Neural cell (in vitro differentiated cells): ENCODE measurements around the gene FERD3L. TPM values are rescaled to one million over a fixed set of nuclear protein-coding genes. Genes with fewer than 3 reads are reported as not detected.

ENCODE experiments used
- H2AFZ ChIP-seq: fragments of 200-600, 300-800 bp; sonication (generic), shearing (Covaris generic); 2 replicates; pipeline ENCODE4 v1.6.0; 2014; ENCODE audit warnings: low read depth, mild to moderate bottlenecking, antibody characterized with exemption, low read length, moderate library complexity
- H3F3A ChIP-seq: fragments of 200-600 bp; shearing (Covaris generic); 2 replicates; pipeline ENCODE4 v1.6.1; 2016; ENCODE audit warnings: mild to moderate bottlenecking, moderate library complexity, mixed read lengths, antibody characterized with exemption, low read length; ENCODE audit not compliant: insufficient read depth, poor library complexity, severe bottlenecking
- H3K27ac ChIP-seq: fragments of 200-600, 300-800 bp; sonication (generic), shearing (Covaris generic); 2 replicates; pipeline ENCODE4 v1.5.1; 2014; ENCODE audit warnings: mild to moderate bottlenecking, low read length, moderate library complexity
- H3K27me3 ChIP-seq: fragments of 300-800, 200-600 bp; sonication (generic), shearing (Covaris generic); 2 replicates; pipeline ENCODE4 v1.6.0; 2014; ENCODE audit warnings: mild to moderate bottlenecking, low read depth, low read length, moderate library complexity; ENCODE audit not compliant: insufficient read depth
- H3K36me3 ChIP-seq: fragments of 300-800, 200-600 bp; sonication (generic), shearing (Covaris generic); 2 replicates; pipeline ENCODE4 v1.5.1; 2014; ENCODE audit warnings: mild to moderate bottlenecking, antibody characterized with exemption, low read length, moderate library complexity; ENCODE audit not compliant: insufficient read depth
- H3K4me2 ChIP-seq: fragments of 300-800, 200-600 bp; sonication (generic), shearing (Covaris generic); 2 replicates; pipeline ENCODE4 v1.6.0; 2014; ENCODE audit warnings: mild to moderate bottlenecking, low read length
- H3K4me3 ChIP-seq: fragments of 300-800, 200-600 bp; sonication (generic), shearing (Covaris generic); 2 replicates; pipeline ENCODE4 v1.5.1; 2014; ENCODE audit warnings: mild to moderate bottlenecking, low read length, moderate library complexity
- H3K79me2 ChIP-seq: fragments of 200-600 bp; shearing (Covaris generic); replicated peaks from 2 replicates; pipeline ENCODE4 v1.6.0; 2014; ENCODE audit warnings: mild to moderate bottlenecking, low read length, moderate library complexity; ENCODE audit not compliant: insufficient read depth
- H3K9ac ChIP-seq: fragments of 300-800, 200-600 bp; sonication (generic), shearing (Covaris generic); 2 replicates; pipeline ENCODE4 v1.6.1; 2016; ENCODE audit warnings: mild to moderate bottlenecking, low read length, mixed read lengths
- H3K9me2 ChIP-seq: fragments of 200-600 bp; shearing (Covaris generic); 2 replicates; pipeline ENCODE4 v1.6.1; 2016; ENCODE audit warnings: mild to moderate bottlenecking, low read length, mixed read lengths; ENCODE audit not compliant: insufficient read depth
- H3K9me3 ChIP-seq: fragments of 200-600, 300-800 bp; sonication (generic), shearing (Covaris generic); 2 replicates; pipeline ENCODE4 v1.6.1; 2016; ENCODE audit warnings: mild to moderate bottlenecking, mixed run types, low read length, moderate library complexity, mixed read lengths
- H4K20me1 ChIP-seq: fragments of 200-600 bp; shearing (Covaris generic); 2 replicates; pipeline ENCODE4 v1.6.1; 2016; ENCODE audit warnings: mild to moderate bottlenecking, mixed run types; ENCODE audit not compliant: insufficient read depth
- EP300 ChIP-seq: fragments of 450-650 bp; conservative IDR thresholded peaks from 2 replicates; pipeline ENCODE4 v1.6.1; 2014; ENCODE audit warnings: antibody characterized with exemption, mild to moderate bottlenecking, moderate library complexity; ENCODE audit not compliant: poor library complexity, severe bottlenecking
- EZH2 ChIP-seq: fragments of 200-600, 300-800 bp; shearing (Covaris generic), sonication (generic); IDR thresholded peaks from 2 replicates; pipeline ENCODE4 v1.6.1; 2014; ENCODE audit warnings: antibody characterized with exemption, low read length, borderline replicate concordance, mild to moderate bottlenecking; ENCODE audit not compliant: insufficient read depth, poor library complexity, severe bottlenecking
- MXI1 ChIP-seq: fragments of 450-650 bp; conservative IDR thresholded peaks from 2 replicates; pipeline ENCODE4 v1.6.1; 2014; ENCODE audit warnings: antibody characterized with exemption, mild to moderate bottlenecking; ENCODE audit not compliant: poor library complexity, severe bottlenecking
- POLR2AphosphoS5 ChIP-seq: IDR thresholded peaks from 2 replicates; pipeline ENCODE4 v1.6.1; 2012
- RAD21 ChIP-seq: fragments of 450-650 bp; conservative IDR thresholded peaks from 2 replicates; pipeline ENCODE4 v1.6.1; 2014; ENCODE audit warnings: antibody characterized with exemption, mild to moderate bottlenecking, moderate library complexity
- SMC3 ChIP-seq: fragments of 450-650 bp; conservative IDR thresholded peaks from 2 replicates; pipeline ENCODE4 v1.6.1; 2014; ENCODE audit warnings: antibody characterized with exemption, mild to moderate bottlenecking, moderate library complexity; ENCODE audit not compliant: poor library complexity
- TAF1 ChIP-seq: IDR thresholded peaks from 2 replicates; pipeline ENCODE4 v1.6.1; 2012; ENCODE audit warnings: low read depth
- polyA plus RNA-seq: library from polyadenylated mRNA; depleted of rRNA; stranded (reverse); fragments of >200 nt; gene quantifications from 2 replicates; pipeline ENCODE4 v1.2.3, GENCODE V29; 2014
- TF ChIP-seq, protein P1 (sequence below): IDR thresholded peaks from 2 replicates; pipeline ENCODE4 v1.6.1; 2012; ENCODE audit warnings: borderline replicate concordance
- TF ChIP-seq, protein P2 (sequence below): fragments of 450-650 bp; IDR thresholded peaks from 2 replicates; pipeline ENCODE4 v1.5.1; 2014; ENCODE audit warnings: antibody characterized with exemption, mild to moderate bottlenecking, moderate library complexity; ENCODE audit not compliant: poor library complexity, severe bottlenecking

The FERD3L gene
- polyA plus RNA-seq, 1 donor from 2014 or later, result not detected

DNA sequence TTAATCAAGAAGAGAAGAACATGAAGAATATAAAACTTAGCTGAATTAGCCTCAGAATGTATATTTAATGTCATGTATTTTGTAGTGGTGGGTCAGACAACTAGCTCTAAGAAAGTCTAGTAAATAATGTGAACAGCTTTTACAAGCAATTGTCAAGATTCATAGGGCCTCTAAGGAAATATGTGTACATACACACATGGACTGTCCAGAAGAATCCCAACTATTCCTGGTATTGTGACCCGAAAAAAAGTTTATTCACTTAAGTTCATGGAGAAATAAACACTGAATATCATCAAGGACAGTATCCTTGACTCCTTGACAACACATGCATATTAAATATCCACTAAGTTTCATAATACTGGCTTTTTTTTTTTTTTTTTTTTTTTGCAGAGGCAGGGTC lies 16.4 kb downstream of the FERD3L start:
- no peaks in the 10 kb centered on the region for H3K9me3 ChIP-seq
- H3K4me2 ChIP-seq, result no peak overlapping the region
- H3F3A ChIP-seq, result no peaks in the 10 kb centered on the region
- TF ChIP-seq SMC3, result no peak
- TF ChIP-seq EP300, result no peak
- TF ChIP-seq TAF1, result no peak
- TF ChIP-seq, protein P1, sequence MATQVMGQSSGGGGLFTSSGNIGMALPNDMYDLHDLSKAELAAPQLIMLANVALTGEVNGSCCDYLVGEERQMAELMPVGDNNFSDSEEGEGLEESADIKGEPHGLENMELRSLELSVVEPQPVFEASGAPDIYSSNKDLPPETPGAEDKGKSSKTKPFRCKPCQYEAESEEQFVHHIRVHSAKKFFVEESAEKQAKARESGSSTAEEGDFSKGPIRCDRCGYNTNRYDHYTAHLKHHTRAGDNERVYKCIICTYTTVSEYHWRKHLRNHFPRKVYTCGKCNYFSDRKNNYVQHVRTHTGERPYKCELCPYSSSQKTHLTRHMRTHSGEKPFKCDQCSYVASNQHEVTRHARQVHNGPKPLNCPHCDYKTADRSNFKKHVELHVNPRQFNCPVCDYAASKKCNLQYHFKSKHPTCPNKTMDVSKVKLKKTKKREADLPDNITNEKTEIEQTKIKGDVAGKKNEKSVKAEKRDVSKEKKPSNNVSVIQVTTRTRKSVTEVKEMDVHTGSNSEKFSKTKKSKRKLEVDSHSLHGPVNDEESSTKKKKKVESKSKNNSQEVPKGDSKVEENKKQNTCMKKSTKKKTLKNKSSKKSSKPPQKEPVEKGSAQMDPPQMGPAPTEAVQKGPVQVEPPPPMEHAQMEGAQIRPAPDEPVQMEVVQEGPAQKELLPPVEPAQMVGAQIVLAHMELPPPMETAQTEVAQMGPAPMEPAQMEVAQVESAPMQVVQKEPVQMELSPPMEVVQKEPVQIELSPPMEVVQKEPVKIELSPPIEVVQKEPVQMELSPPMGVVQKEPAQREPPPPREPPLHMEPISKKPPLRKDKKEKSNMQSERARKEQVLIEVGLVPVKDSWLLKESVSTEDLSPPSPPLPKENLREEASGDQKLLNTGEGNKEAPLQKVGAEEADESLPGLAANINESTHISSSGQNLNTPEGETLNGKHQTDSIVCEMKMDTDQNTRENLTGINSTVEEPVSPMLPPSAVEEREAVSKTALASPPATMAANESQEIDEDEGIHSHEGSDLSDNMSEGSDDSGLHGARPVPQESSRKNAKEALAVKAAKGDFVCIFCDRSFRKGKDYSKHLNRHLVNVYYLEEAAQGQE, result no peak
- TF ChIP-seq RAD21, result no peak
- TF ChIP-seq, protein P2, sequence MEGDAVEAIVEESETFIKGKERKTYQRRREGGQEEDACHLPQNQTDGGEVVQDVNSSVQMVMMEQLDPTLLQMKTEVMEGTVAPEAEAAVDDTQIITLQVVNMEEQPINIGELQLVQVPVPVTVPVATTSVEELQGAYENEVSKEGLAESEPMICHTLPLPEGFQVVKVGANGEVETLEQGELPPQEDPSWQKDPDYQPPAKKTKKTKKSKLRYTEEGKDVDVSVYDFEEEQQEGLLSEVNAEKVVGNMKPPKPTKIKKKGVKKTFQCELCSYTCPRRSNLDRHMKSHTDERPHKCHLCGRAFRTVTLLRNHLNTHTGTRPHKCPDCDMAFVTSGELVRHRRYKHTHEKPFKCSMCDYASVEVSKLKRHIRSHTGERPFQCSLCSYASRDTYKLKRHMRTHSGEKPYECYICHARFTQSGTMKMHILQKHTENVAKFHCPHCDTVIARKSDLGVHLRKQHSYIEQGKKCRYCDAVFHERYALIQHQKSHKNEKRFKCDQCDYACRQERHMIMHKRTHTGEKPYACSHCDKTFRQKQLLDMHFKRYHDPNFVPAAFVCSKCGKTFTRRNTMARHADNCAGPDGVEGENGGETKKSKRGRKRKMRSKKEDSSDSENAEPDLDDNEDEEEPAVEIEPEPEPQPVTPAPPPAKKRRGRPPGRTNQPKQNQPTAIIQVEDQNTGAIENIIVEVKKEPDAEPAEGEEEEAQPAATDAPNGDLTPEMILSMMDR, result no peak
- TF ChIP-seq EZH2, result no peak
- TF ChIP-seq MXI1, result no peak
- TF ChIP-seq POLR2AphosphoS5, result no peak
- H3K27me3 ChIP-seq, result no peaks in the 10 kb centered on the region
- H3K4me3 ChIP-seq, result no peak overlapping the region
- no peak overlapping the region for H3K27ac ChIP-seq
- H3K79me2 ChIP-seq, result no peaks in the 10 kb centered on the region
- no peaks in the 10 kb centered on the region for H3K9me2 ChIP-seq
- H3K9ac ChIP-seq, result no peak overlapping the region
- H3K36me3 ChIP-seq, result no peaks in the 10 kb centered on the region
- H4K20me1 ChIP-seq, result no peaks in the 10 kb centered on the region
- no peak overlapping the region for H2AFZ ChIP-seq

DNA sequence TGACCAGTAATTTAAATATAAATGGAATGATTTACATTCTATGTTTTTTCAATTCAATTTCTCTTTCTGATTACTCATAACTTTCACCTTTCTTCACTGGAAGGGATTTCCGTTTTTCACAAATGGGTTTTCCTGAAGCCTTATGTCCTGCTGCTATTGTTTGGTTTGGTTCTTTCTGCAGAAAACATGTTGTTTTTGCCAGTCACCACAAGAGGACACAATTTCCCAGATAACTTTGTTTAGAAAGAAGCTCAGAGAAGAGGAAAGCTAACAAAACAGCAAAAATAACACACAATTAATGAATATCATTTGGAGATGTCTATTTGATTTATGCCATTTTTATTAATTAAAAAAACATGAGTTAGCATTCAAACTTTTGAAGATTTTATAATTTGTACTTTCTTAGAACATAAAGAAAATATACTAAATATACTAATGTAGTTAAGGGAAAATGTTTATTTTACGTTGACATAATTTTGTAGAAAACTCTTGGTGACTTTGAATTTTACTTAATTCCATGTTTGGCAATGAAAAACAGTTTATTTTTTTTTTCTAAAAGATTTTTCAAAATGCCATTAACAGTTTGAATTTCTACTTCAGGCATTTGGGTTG lies 23.1 kb downstream of the FERD3L start:
- no peak overlapping the region for H3K4me3 ChIP-seq
- H3K27me3 ChIP-seq, result peaks cover 51% of the 10 kb centered on the region
- TF ChIP-seq RAD21 (peak; percentile 80), TAF1 (no peak), SMC3 (peak; percentile 83)
- TF ChIP-seq, protein P2, result peak; percentile 78
- H3F3A ChIP-seq, result no peaks in the 10 kb centered on the region
- H3K9ac ChIP-seq, result no peak overlapping the region
- H3K27ac ChIP-seq, result no peak overlapping the region
- no peak overlapping the region for H2AFZ ChIP-seq
- no peaks in the 10 kb centered on the region for H3K36me3 ChIP-seq
- H3K79me2 ChIP-seq, result no peaks in the 10 kb centered on the region
- H3K9me2 ChIP-seq, result no peaks in the 10 kb centered on the region
- H3K9me3 ChIP-seq, result no peaks in the 10 kb centered on the region
- no peak overlapping the region for H3K4me2 ChIP-seq
- no peaks in the 10 kb centered on the region for H4K20me1 ChIP-seq
